ENCODE measurements around the gene VSX1. TPM values are rescaled to one million over a fixed set of nuclear protein-coding genes. Genes with fewer than 3 reads are reported as not detected.

VSX1 gene
- polyA plus RNA-seq, 1 donor from 2014 or later: not detected

- H3K27me3 ChIP-seq (ENCODE audit: insufficient read depth, low read depth, low read length): peaks cover 37% of the 10 kb centered on the region
- H3K79me2 ChIP-seq (replicated peaks; ENCODE audit: insufficient read depth, low read length): no peaks in the 10 kb centered on the region
- H3K9me3 ChIP-seq (ENCODE audit: low read length): no peaks in the 10 kb centered on the region
- H2AFZ ChIP-seq (ENCODE audit: low read depth, low read length): no peak overlapping the region
- no peak overlapping the region for H3K4me2 ChIP-seq (ENCODE audit: low read length)
- no peak overlapping the region for H3K27ac ChIP-seq (ENCODE audit: low read length)
- no peaks in the 10 kb centered on the region for H3K9me2 ChIP-seq (ENCODE audit: insufficient read depth, low read length)
- H4K20me1 ChIP-seq (ENCODE audit: insufficient read depth): no peaks in the 10 kb centered on the region
- no peak overlapping the region for H3K4me3 ChIP-seq (ENCODE audit: low read length)
- no peak overlapping the region for H3K9ac ChIP-seq (ENCODE audit: low read length)
- TF ChIP-seq EZH2 (IDR thresholded peaks at IDR 0.05; ENCODE audit: borderline replicate concordance, insufficient read depth, low read length, poor library complexity, severe bottlenecking) (no peak), SMC3 (conservative IDR thresholded peaks at IDR 0.05; ENCODE audit: poor library complexity) (no peak), POLR2AphosphoS5 (IDR thresholded peaks at IDR 0.05) (no peak), TAF1 (IDR thresholded peaks at IDR 0.05; ENCODE audit: low read depth) (no peak), EP300 (conservative IDR thresholded peaks at IDR 0.05; ENCODE audit: poor library complexity, severe bottlenecking) (no peak), MXI1 (conservative IDR thresholded peaks at IDR 0.05; ENCODE audit: poor library complexity, severe bottlenecking) (no peak), RAD21 (conservative IDR thresholded peaks at IDR 0.05) (no peak)
- TF ChIP-seq, protein P1, sequence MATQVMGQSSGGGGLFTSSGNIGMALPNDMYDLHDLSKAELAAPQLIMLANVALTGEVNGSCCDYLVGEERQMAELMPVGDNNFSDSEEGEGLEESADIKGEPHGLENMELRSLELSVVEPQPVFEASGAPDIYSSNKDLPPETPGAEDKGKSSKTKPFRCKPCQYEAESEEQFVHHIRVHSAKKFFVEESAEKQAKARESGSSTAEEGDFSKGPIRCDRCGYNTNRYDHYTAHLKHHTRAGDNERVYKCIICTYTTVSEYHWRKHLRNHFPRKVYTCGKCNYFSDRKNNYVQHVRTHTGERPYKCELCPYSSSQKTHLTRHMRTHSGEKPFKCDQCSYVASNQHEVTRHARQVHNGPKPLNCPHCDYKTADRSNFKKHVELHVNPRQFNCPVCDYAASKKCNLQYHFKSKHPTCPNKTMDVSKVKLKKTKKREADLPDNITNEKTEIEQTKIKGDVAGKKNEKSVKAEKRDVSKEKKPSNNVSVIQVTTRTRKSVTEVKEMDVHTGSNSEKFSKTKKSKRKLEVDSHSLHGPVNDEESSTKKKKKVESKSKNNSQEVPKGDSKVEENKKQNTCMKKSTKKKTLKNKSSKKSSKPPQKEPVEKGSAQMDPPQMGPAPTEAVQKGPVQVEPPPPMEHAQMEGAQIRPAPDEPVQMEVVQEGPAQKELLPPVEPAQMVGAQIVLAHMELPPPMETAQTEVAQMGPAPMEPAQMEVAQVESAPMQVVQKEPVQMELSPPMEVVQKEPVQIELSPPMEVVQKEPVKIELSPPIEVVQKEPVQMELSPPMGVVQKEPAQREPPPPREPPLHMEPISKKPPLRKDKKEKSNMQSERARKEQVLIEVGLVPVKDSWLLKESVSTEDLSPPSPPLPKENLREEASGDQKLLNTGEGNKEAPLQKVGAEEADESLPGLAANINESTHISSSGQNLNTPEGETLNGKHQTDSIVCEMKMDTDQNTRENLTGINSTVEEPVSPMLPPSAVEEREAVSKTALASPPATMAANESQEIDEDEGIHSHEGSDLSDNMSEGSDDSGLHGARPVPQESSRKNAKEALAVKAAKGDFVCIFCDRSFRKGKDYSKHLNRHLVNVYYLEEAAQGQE (IDR thresholded peaks at IDR 0.05; ENCODE audit: borderline replicate concordance): no peak
- TF ChIP-seq, protein P2, sequence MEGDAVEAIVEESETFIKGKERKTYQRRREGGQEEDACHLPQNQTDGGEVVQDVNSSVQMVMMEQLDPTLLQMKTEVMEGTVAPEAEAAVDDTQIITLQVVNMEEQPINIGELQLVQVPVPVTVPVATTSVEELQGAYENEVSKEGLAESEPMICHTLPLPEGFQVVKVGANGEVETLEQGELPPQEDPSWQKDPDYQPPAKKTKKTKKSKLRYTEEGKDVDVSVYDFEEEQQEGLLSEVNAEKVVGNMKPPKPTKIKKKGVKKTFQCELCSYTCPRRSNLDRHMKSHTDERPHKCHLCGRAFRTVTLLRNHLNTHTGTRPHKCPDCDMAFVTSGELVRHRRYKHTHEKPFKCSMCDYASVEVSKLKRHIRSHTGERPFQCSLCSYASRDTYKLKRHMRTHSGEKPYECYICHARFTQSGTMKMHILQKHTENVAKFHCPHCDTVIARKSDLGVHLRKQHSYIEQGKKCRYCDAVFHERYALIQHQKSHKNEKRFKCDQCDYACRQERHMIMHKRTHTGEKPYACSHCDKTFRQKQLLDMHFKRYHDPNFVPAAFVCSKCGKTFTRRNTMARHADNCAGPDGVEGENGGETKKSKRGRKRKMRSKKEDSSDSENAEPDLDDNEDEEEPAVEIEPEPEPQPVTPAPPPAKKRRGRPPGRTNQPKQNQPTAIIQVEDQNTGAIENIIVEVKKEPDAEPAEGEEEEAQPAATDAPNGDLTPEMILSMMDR (IDR thresholded peaks at IDR 0.05; ENCODE audit: poor library complexity, severe bottlenecking): no peak
- no peaks in the 10 kb centered on the region for H3K36me3 ChIP-seq (ENCODE audit: insufficient read depth, low read length)
- no peaks in the 10 kb centered on the region for H3F3A ChIP-seq (ENCODE audit: insufficient read depth, low read length, poor library complexity, severe bottlenecking)
Observed at GRCh38 chr20:25054096-25054820, 27.7 kb downstream of the VSX1 start.

- H3K9me2 ChIP-seq (ENCODE audit: insufficient read depth, low read length): no peaks in the 10 kb centered on the region
- no peak overlapping the region for H3K4me3 ChIP-seq (ENCODE audit: low read length)
- no peaks in the 10 kb centered on the region for H3K79me2 ChIP-seq (replicated peaks; ENCODE audit: insufficient read depth, low read length)
- H3K36me3 ChIP-seq (ENCODE audit: insufficient read depth, low read length): no peaks in the 10 kb centered on the region
- no peak for TF ChIP-seq EP300 (conservative IDR thresholded peaks at IDR 0.05; ENCODE audit: poor library complexity, severe bottlenecking)
- TF ChIP-seq, protein P1 (IDR thresholded peaks at IDR 0.05; ENCODE audit: borderline replicate concordance): no peak
- no peak for TF ChIP-seq POLR2AphosphoS5 (IDR thresholded peaks at IDR 0.05)
- no peak for TF ChIP-seq RAD21 (conservative IDR thresholded peaks at IDR 0.05)
- TF ChIP-seq SMC3 (conservative IDR thresholded peaks at IDR 0.05; ENCODE audit: poor library complexity): no peak
- TF ChIP-seq TAF1 (IDR thresholded peaks at IDR 0.05; ENCODE audit: low read depth): no peak
- TF ChIP-seq, protein P2 (IDR thresholded peaks at IDR 0.05; ENCODE audit: poor library complexity, severe bottlenecking): no peak
- TF ChIP-seq MXI1 (conservative IDR thresholded peaks at IDR 0.05; ENCODE audit: poor library complexity, severe bottlenecking): no peak
- no peak for TF ChIP-seq EZH2 (IDR thresholded peaks at IDR 0.05; ENCODE audit: borderline replicate concordance, insufficient read depth, low read length, poor library complexity, severe bottlenecking)
- no peak overlapping the region for H3K9ac ChIP-seq (ENCODE audit: low read length)
- peaks cover 29% of the 10 kb centered on the region for H3K27me3 ChIP-seq (ENCODE audit: insufficient read depth, low read depth, low read length)
- no peaks in the 10 kb centered on the region for H4K20me1 ChIP-seq (ENCODE audit: insufficient read depth)
- H3F3A ChIP-seq (ENCODE audit: insufficient read depth, low read length, poor library complexity, severe bottlenecking): no peaks in the 10 kb centered on the region
- no peak overlapping the region for H3K27ac ChIP-seq (ENCODE audit: low read length)
- H3K9me3 ChIP-seq (ENCODE audit: low read length): no peaks in the 10 kb centered on the region
- H2AFZ ChIP-seq (ENCODE audit: low read depth, low read length): no peak overlapping the region
- H3K4me2 ChIP-seq (ENCODE audit: low read length): no peak overlapping the region
Observed at GRCh38 chr20:25053255-25054031, 28.5 kb downstream of the VSX1 start.
